ENCODE results near the gene GPATCH2L.

Gene GPATCH2L

DNA sequence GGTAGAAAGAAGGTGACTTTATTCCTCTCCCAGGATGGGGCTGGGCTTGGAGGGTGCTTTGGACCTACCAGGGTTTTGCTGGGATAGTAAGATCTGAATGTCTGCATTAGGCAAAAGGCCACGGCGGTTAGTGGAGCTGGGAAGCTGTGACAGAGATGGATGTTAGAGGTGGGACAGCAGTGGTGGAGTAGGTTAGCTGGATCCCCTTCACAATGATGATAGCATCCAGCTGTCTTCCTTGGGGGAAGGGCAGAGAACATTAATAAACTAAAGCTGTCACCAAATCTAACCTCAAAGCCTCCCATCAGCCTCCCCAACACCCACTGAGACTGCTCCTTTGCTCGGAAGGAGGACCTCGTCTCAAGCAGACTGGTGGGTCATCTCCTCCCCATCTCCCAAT, 104.8 kb downstream of the GPATCH2L start:
- no peak for DNase-seq (ENCODE audit: low read depth in 2 of 2)

- no peak for DNase-seq (ENCODE audit: low read depth in 2 of 2)
These were observed 105.5 kb downstream of the GPATCH2L start for GRCh38 chr14:76257111-76257803.

DNA sequence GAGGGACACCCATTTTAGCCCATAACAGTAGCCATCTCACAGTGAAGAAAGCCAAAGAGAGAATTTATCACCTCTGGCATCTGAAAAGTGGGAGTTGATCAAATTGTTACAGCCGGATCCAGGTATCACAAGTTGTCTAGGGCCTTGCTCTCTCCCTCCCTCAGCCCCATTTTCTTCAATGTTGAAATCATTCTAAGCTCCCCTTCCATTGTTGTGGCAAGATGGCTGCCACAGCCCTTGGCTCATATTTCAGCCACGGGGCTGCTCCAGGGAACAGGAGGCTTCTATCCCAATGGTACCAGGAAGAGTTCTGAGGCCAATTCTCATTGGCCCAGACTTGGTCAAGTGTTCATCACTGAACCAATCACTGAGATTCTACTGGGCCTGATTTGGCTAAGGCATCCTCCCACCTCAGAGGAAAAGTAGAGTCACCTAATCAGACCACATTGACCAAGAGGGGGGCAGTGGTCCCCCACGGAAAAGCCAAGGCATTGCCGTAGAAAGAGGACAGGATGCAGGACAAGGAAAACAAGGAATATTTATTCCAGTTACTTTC, 106.2 kb downstream of the GPATCH2L start:
- no peak for DNase-seq (ENCODE audit: low read depth in 2 of 2)

GRCh38 chr14:76259029-76259735, 107.5 kb downstream of the GPATCH2L start:
- no peak for DNase-seq (ENCODE audit: low read depth in 2 of 2)

DNA sequence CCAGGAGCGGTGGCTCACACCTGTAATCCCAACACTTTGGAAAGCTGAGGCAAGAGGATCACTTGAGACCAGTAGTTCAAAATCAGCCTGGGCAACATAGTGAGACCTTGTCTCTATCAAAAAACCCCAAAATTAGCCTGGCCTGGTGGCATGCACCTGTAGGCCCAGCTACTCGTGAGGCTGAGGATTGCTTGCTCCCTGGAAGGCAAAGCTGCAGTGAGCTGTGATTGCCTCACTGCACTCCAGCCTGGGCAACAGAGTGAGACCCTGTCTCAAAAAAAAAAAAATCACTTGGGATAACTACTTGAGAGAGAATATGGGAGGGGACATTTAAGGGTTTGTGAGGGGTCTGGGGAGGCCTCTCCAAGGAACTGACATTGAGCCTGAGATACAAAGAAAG, 109.0 kb downstream of the GPATCH2L start:
- no peak for DNase-seq (ENCODE audit: low read depth in 2 of 2)

DNA sequence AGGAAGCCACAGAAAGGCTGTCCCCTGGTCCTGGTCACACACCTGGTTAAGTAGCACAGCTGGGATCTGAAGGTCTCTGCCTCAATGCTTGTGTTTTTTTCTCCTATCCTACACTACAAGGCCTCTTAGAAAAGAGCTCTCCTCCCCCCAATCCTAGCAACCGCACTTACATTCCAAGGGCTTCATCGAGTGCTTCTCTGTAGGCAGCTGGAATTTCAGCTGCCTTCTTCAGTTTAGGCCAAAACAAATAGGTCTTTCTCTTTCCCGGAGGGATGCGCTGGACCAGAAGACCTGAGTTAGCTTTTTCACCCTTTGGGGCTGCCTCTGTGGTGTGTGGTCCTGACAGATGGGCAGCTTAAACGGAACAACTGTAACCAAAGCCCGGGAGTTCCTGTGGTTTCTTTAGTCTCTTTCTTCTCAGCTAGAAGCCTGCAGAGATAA, 109.7 kb downstream of the GPATCH2L start:
- no peak for DNase-seq (ENCODE audit: low read depth in 2 of 2)

DNA sequence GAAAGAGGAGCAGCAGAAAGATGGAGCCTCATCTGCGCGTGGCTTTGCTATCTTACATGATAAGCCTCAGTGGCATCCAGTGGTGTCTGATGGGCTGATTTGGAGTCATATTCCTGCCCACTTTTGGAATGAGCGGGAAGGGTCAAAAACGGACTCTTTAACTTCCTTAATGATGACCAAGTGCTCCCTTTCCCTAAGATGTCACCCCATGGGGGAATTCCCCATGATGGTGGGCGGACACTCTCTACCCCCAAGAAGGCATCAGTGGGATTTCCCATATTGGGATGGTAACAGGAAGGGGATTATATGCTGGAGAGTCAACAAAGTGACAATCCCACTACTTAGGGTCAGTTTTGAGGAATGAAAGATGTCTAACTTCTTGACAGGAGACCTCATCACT, 110.9 kb downstream of the GPATCH2L start:
- no peak for DNase-seq (ENCODE audit: low read depth in 2 of 2)
